Upper lobe of left lung (tissue), 4 donors: ENCODE data around the gene ARHGEF19.

ENCODE experiments used
- POLR2A ChIP-seq, 4 donors: fragments of 450-650 bp; IDR thresholded peaks; one replicate each; pipeline ENCODE4 v1.5.1; 2016 to 2017; ENCODE audit warnings: antibody characterized with exemption in 4 of 4, mild to moderate bottlenecking in 2 of 4
- TF ChIP-seq, protein P1 (sequence below), 6 experiments: fragments of 450-650 bp in 4 of 6; fragments of 200-600 bp in 2 of 6; sonication (generic) in 2 of 6; IDR thresholded peaks; one replicate each; pipeline ENCODE4 v1.5.1; 2016 to 2019; ENCODE audit warnings: antibody characterized with exemption in 6 of 6

DNA sequence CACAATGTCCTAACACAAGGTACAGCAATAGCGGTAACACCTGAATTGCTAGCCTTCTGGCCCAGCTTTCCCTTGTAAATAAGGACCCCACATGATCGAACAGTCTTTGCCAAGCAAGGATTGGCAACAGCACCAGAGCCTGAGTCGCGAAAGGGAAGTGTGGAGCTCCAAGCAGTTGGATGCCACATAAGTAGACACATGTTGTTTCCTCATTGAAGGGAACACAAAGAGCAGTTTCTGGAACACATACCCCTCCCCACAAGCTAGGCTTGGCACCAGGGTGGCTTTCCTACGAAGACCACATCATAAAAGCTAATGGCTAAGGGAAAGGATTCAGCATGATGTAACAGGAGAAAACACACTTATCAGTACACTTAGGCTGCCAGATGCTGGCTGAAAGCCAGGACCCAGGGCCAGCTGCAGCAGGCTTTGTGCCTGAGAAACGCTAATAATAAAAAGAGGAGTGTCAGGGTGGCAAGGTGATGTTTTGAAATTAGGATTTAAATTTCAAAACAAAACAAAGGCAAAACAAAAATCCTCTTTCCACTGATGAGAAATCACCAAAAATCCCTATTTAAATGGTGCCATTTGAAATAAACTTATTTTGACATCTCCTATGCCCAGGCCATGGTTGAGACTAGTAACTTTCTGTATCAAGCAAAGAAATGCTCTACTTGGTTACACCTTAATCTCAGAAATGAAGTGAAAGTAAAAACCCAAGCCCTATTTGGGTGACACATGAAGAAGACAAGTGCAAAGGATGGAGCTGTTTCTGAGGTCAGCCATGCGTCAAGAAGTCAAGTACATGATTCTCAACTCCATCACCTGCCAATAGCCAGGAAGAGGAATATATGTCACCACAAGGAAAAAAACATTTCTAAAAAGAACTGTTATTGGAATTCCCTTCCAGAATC, 36.4 kb upstream of the ARHGEF19 start:
- TF ChIP-seq, protein P1, sequence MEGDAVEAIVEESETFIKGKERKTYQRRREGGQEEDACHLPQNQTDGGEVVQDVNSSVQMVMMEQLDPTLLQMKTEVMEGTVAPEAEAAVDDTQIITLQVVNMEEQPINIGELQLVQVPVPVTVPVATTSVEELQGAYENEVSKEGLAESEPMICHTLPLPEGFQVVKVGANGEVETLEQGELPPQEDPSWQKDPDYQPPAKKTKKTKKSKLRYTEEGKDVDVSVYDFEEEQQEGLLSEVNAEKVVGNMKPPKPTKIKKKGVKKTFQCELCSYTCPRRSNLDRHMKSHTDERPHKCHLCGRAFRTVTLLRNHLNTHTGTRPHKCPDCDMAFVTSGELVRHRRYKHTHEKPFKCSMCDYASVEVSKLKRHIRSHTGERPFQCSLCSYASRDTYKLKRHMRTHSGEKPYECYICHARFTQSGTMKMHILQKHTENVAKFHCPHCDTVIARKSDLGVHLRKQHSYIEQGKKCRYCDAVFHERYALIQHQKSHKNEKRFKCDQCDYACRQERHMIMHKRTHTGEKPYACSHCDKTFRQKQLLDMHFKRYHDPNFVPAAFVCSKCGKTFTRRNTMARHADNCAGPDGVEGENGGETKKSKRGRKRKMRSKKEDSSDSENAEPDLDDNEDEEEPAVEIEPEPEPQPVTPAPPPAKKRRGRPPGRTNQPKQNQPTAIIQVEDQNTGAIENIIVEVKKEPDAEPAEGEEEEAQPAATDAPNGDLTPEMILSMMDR (IDR thresholded peaks at IDR 0.05) = peak in 1 of 6 experiments; percentile 8
- no peak for TF ChIP-seq POLR2A (IDR thresholded peaks at IDR 0.05)
